ENCODE data around the gene MARCO. TPM values are rescaled to one million over a fixed set of nuclear protein-coding genes. Genes with fewer than 3 reads are reported as not detected.

MARCO gene, protein sequence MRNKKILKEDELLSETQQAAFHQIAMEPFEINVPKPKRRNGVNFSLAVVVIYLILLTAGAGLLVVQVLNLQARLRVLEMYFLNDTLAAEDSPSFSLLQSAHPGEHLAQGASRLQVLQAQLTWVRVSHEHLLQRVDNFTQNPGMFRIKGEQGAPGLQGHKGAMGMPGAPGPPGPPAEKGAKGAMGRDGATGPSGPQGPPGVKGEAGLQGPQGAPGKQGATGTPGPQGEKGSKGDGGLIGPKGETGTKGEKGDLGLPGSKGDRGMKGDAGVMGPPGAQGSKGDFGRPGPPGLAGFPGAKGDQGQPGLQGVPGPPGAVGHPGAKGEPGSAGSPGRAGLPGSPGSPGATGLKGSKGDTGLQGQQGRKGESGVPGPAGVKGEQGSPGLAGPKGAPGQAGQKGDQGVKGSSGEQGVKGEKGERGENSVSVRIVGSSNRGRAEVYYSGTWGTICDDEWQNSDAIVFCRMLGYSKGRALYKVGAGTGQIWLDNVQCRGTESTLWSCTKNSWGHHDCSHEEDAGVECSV
- 7.0 TPM for total RNA-seq
- long read RNA-seq, partial matches to known transcripts = 2 of 5 reads
- long read RNA-seq, other reads (novel, unspliced or antisense) = 0 of 5 reads

DNA sequence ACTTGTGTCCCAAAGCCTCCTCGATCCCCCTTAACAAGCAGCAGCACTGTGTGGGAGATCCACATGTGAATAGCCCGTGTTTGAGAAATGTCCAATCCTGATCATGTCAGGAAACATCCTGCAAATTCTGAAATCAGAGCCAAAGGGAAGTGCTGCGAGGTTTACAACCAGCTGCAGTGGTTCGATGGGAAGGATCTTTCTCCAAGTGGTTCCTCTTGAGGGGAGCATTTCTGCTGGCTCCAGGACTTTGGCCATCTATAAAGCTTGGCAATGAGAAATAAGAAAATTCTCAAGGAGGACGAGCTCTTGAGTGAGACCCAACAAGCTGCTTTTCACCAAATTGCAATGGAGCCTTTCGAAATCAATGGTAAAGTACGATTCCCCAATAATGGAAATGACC lies at the start of gene MARCO:
TSS of gene MARCO (plus strand) at position 164 of the 400 bp plus-strand sequence. CDS start at position 271, 107 bp downstream.
- Histone ChIP-seq H3K27ac (replicated peaks) (no peak within 1 kb of the TSS), H3K9me3 (replicated peaks) (no peaks in the 10 kb centered on the region), H3K36me3 (no peaks in the 10 kb centered on the region), H3K27me3 (ENCODE audit: low read depth) (peaks cover 47% of the 10 kb centered on the region), H3K4me3 (no peak within 1 kb of the TSS), H3K4me1 (no peaks in the 10 kb centered on the region)
- no peak for DNase-seq
- intact Hi-C loops (cut with micrococcal nuclease) = no loop called here
- TF ChIP-seq, protein P1, sequence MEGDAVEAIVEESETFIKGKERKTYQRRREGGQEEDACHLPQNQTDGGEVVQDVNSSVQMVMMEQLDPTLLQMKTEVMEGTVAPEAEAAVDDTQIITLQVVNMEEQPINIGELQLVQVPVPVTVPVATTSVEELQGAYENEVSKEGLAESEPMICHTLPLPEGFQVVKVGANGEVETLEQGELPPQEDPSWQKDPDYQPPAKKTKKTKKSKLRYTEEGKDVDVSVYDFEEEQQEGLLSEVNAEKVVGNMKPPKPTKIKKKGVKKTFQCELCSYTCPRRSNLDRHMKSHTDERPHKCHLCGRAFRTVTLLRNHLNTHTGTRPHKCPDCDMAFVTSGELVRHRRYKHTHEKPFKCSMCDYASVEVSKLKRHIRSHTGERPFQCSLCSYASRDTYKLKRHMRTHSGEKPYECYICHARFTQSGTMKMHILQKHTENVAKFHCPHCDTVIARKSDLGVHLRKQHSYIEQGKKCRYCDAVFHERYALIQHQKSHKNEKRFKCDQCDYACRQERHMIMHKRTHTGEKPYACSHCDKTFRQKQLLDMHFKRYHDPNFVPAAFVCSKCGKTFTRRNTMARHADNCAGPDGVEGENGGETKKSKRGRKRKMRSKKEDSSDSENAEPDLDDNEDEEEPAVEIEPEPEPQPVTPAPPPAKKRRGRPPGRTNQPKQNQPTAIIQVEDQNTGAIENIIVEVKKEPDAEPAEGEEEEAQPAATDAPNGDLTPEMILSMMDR (IDR thresholded peaks at IDR 0.05; ENCODE audit: borderline replicate concordance) = no peak

DNA sequence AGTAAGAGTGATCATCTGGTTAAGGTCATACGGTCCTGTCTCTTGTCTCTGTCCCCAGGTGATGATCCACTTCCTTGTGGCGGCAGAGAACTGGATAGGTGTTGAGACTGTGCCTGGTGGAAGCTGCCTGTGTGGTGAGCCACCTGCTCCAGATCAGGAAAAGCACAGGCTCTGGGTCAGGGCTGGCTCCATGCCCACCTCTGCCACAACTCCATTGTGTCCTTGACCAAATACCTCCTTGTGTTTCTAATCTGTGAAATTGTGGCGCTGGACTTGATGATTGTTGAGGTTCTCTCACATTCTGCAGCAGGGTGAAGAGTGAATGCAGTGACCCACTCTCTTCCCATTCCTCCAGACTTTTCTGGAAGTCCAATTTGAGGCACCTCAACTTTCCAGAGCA lies 48.9 kb upstream of the MARCO start:
- Histone ChIP-seq H3K4me3 (no peak overlapping the region), H3K4me1 (no peaks in the 10 kb centered on the region), H3K27me3 (ENCODE audit: low read depth) (peaks cover 9% of the 10 kb centered on the region), H3K9me3 (replicated peaks) (peaks cover 25% of the 10 kb centered on the region), H3K36me3 (no peaks in the 10 kb centered on the region), H3K27ac (replicated peaks) (no peak overlapping the region)
- intact Hi-C loops (cut with micrococcal nuclease) = no loop called here
- DNase-seq = no peak
- TF ChIP-seq, protein P1 (IDR thresholded peaks at IDR 0.05; ENCODE audit: borderline replicate concordance) = no peak

DNA sequence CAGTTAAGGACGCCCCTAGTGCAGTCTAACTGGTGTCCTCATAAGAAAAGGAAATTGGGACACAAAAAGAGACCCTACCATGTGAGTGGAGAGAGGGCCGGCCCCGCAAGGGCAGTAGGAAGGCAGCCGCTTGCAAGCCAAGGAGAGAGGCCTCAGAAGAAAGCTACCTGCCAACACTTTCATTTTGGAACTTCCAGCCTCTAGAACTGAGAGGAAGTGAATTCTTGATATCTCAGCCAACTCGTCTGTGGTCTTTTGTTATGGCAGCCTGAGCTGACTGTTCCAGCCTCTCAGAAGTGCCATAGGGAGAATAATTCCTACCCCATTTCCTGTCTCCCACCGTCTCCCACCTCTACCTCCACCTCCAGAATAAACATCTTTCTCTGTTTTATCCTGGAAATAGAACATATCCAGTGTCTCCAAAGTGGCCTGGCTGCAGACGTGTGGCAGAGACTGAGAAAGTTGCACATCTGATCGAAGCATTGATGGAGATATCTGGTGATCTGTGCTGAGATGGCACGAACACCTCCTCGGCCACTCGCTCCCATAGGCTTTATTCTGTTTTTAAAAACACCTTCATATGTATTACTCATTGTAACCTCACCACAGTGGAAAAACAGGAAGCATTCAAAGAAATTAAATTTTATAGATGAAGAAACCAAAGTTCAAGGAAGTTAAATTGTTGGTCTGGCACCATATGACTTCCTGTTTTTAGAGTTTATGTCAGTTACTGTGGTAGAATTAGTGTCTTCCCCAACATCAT lies 39.5 kb upstream of the MARCO start:
- Histone ChIP-seq H3K27me3 (ENCODE audit: low read depth) (peaks cover 31% of the 10 kb centered on the region), H3K36me3 (no peaks in the 10 kb centered on the region), H3K4me3 (no peak overlapping the region), H3K4me1 (no peaks in the 10 kb centered on the region), H3K9me3 (replicated peaks) (no peaks in the 10 kb centered on the region), H3K27ac (replicated peaks) (no peak overlapping the region)
- intact Hi-C loops (cut with micrococcal nuclease) = no loop called here
- TF ChIP-seq, protein P1 (IDR thresholded peaks at IDR 0.05; ENCODE audit: borderline replicate concordance) = no peak
- DNase-seq = no peak

DNA sequence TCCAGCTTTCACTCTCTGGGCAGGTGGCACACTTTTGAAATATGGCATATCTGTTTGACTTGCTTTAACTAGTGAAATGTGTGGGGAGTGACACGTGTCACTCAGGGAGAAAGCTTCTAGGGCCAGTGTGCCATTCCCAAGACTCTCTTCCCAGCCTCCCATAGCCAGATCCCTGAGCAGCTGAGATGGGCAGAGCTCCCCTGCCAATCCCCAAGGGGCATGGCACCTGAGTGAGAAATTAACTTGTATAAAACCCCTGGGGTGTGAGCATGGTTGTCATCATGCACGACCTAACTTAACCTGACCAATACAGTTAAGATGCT lies 39.0 kb upstream of the MARCO start:
- H3K27ac ChIP-seq (replicated peaks) = no peak overlapping the region
- TF ChIP-seq, protein P1 (IDR thresholded peaks at IDR 0.05; ENCODE audit: borderline replicate concordance) = no peak
- intact Hi-C loops (cut with micrococcal nuclease) = no loop called here

DNA sequence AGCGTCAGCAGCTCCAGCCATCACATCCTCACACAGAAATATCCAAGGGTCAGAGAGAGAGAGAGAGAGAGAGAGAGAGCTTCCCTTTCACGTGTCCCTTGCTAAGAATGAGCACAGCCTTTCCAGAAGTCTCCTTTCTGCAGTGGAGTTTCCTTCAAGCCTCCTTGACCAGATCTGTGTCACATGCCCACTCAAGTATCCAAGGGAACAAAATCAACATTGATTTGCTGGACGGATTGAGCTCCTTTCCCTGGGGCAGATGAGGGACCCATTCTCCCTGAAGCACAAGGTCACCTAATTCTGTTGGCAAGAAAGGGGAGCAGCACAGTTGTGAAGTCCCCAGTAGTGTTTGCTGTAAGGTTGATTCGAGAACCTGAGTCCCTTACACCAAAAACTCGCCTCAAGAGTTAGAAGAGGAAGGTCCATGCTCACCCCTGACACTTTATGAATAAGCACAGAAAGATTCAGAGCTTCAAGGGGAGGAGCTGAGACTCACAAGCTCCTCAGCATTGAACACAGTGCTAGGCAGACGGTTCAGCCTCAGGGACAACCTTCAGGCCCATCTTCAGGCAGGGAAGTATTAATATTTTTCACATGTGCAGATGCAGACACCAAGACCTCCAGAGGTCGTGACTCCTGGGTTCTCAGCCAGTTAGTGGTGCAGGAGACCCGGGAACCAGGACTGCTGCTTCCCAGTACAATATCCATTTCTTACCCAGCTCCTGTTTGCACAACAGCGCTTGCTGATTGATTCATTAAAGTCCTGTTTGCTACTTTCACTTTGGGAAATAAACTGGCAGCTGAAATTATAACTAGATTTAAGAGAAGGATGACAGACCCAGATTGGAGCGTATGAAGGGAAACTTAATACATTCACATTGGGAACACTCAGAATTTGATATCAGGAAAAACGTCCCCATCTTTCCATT lies 38.2 kb upstream of the MARCO start:
- intact Hi-C loops (cut with micrococcal nuclease) = no loop called here
- no peak for DNase-seq
- Histone ChIP-seq H3K36me3 (no peaks in the 10 kb centered on the region), H3K27me3 (ENCODE audit: low read depth) (peaks cover 35% of the 10 kb centered on the region), H3K9me3 (replicated peaks) (no peaks in the 10 kb centered on the region), H3K4me1 (no peaks in the 10 kb centered on the region), H3K4me3 (no peak overlapping the region), H3K27ac (replicated peaks) (no peak overlapping the region)
- TF ChIP-seq, protein P1 (IDR thresholded peaks at IDR 0.05; ENCODE audit: borderline replicate concordance) = no peak

More for the DNA sequence above, 39.0 kb upstream of the MARCO start:
- H3K4me1 ChIP-seq = no peaks in the 10 kb centered on the region
- H3K9me3 ChIP-seq (replicated peaks) = no peaks in the 10 kb centered on the region
- H3K27me3 ChIP-seq (ENCODE audit: low read depth) = peaks cover 34% of the 10 kb centered on the region
- no peak overlapping the region for H3K4me3 ChIP-seq
- no peak for DNase-seq
- H3K36me3 ChIP-seq = no peaks in the 10 kb centered on the region

All from left ventricle myocardium inferior (tissue), 1 donor.